ENCODE measurements around the gene PRSS8. TPM values are rescaled to one million over a fixed set of nuclear protein-coding genes. Genes with fewer than 3 reads are reported as not detected.

Gene PRSS8
- total and polyA plus RNA-seq, 2 donors from 2014 or later = 64.6 to 187 TPM

GRCh38 chr16:31108794-31109558, 26.6 kb downstream of the PRSS8 start:
- no peaks in the 10 kb centered on the region for H3K9me3 ChIP-seq (ENCODE audit: control insufficient read depth in 2 of 3, insufficient read depth in 1 of 3, low read length in 3 of 3)
- peaks cover 0 to 20% (median 12%) of the 10 kb centered on the region in 3 donors for H3K4me1 ChIP-seq (ENCODE audit: control insufficient read depth in 2 of 3, insufficient read depth in 2 of 3, low read depth in 1 of 3, low read length in 3 of 3)
- H3K36me3 ChIP-seq (ENCODE audit: control insufficient read depth in 2 of 3, insufficient read depth in 3 of 3, low read length in 3 of 3) = peaks cover 0 to 19% (median 8%) of the 10 kb centered on the region in 3 donors
- peak overlapping the region; percentile 73 to 78 for H3K27ac ChIP-seq (ENCODE audit: low read depth in 2 of 2, low read length in 2 of 2)
- TF ChIP-seq CTCF (IDR thresholded peaks at IDR 0.05; ENCODE audit: borderline replicate concordance, extremely low read depth, insufficient read depth) = no peak
- H3K9ac ChIP-seq (ENCODE audit: low read length in 3 of 3) = peak overlapping the region in 2 of 3 donors; percentile 86 to 87
- intact Hi-C loops (cut with DNase I) = no loop called here
- FAIRE-seq = no peak
- peak overlapping the region; percentile 44 to 68 (median 58) for H3K4me3 ChIP-seq (ENCODE audit: low read length in 3 of 3)
- DNase-seq = peak in 1 of 5 donors; percentile 73
- H3K27me3 ChIP-seq (ENCODE audit: control insufficient read depth, insufficient read depth, low read length) = no peaks in the 10 kb centered on the region

- H3K4me1 ChIP-seq (ENCODE audit: control insufficient read depth in 2 of 3, insufficient read depth in 2 of 3, low read depth in 1 of 3, low read length in 3 of 3) = peaks cover 0 to 19% (median 5%) of the 10 kb centered on the region in 3 donors
- intact Hi-C loops (cut with DNase I) = no loop called here
These were observed 27.3 kb downstream of the PRSS8 start, which contains the start of gene BCKDK for GRCh38 chr16:31108035-31108793. Gene BCKDK (plus strand): TSS chr16:31108386. CDS start chr16:31109224, 838 bp downstream.

GRCh38 chr16:31107465-31107867, 28.1 kb downstream of the PRSS8 start:
- H3K9me3 ChIP-seq (ENCODE audit: control insufficient read depth in 2 of 3, insufficient read depth in 1 of 3, low read length in 3 of 3) = no peaks in the 10 kb centered on the region
- no peak for TF ChIP-seq CTCF (IDR thresholded peaks at IDR 0.05; ENCODE audit: borderline replicate concordance, extremely low read depth, insufficient read depth)
- H3K27me3 ChIP-seq (ENCODE audit: control insufficient read depth, insufficient read depth, low read length) = no peaks in the 10 kb centered on the region
- H3K4me1 ChIP-seq (ENCODE audit: control insufficient read depth in 2 of 3, insufficient read depth in 2 of 3, low read depth in 1 of 3, low read length in 3 of 3) = peaks cover 0 to 15% (median 0%) of the 10 kb centered on the region in 3 donors
- no peak for DNase-seq
- H3K27ac ChIP-seq (ENCODE audit: low read depth in 2 of 2, low read length in 2 of 2) = no peak overlapping the region
- intact Hi-C loops (cut with DNase I) = no loop called here
- FAIRE-seq = no peak
- H3K4me3 ChIP-seq (ENCODE audit: low read length in 3 of 3) = no peak overlapping the region
- H3K36me3 ChIP-seq (ENCODE audit: control insufficient read depth in 2 of 3, insufficient read depth in 3 of 3, low read length in 3 of 3) = peaks cover 0 to 16% (median 8%) of the 10 kb centered on the region in 3 donors
- H3K9ac ChIP-seq (ENCODE audit: low read length in 3 of 3) = no peak overlapping the region

More at GRCh38 chr16:31108035-31108793, 27.3 kb downstream of the PRSS8 start, which contains the start of gene BCKDK:
- TF ChIP-seq CTCF (IDR thresholded peaks at IDR 0.05; ENCODE audit: borderline replicate concordance, extremely low read depth, insufficient read depth) = no peak
- H3K36me3 ChIP-seq (ENCODE audit: control insufficient read depth in 2 of 3, insufficient read depth in 3 of 3, low read length in 3 of 3) = peaks cover 0 to 19% (median 8%) of the 10 kb centered on the region in 3 donors
- H3K27ac ChIP-seq (ENCODE audit: low read depth in 2 of 2, low read length in 2 of 2) = peak within 1 kb of the TSS; percentile 73 to 78
- FAIRE-seq (no peak), DNase-seq (peak; percentile 70 to 91 (median 81))
- H3K27me3 ChIP-seq (ENCODE audit: control insufficient read depth, insufficient read depth, low read length) = no peaks in the 10 kb centered on the region
- H3K4me3 ChIP-seq (ENCODE audit: low read length in 3 of 3) = peak within 1 kb of the TSS; percentile 58 to 68 (median 59)
- peak within 1 kb of the TSS in 2 of 3 donors; percentile 86 to 87 for H3K9ac ChIP-seq (ENCODE audit: low read length in 3 of 3)
- H3K9me3 ChIP-seq (ENCODE audit: control insufficient read depth in 2 of 3, insufficient read depth in 1 of 3, low read length in 3 of 3) = no peaks in the 10 kb centered on the region

Measured in kidney (tissue), 14 donors.